Cortex of kidney (tissue), 1 donor: ENCODE measurements around the gene ANO4.

Source experiments
- DNase-seq: peaks from one replicate; lab custom pipeline; 2025; lab: John Stamatoyannopoulos, UW

ANO4 gene

GRCh38 chr12:100794441-100795173 lies at the start of gene ANO4:
Gene ANO4 (plus strand): TSS chr12:100794776. CDS start chr12:100901786, 107,010 bp downstream.
- DNase-seq = no peak

- DNase-seq = no peak
These were observed 49.1 kb upstream of the ANO4 start for GRCh38 chr12:100745378-100746071.

GRCh38 chr12:100752841-100753240 lies 41.7 kb upstream of the ANO4 start:
- DNase-seq = no peak

GRCh38 chr12:100753837-100754236 lies 40.7 kb upstream of the ANO4 start:
- DNase-seq = no peak

GRCh38 chr12:100755186-100755585 lies 39.4 kb upstream of the ANO4 start:
- DNase-seq = no peak

- DNase-seq = no peak
These were observed 36.5 kb upstream of the ANO4 start for GRCh38 chr12:100758083-100758482.

GRCh38 chr12:100767371-100767770 lies 27.2 kb upstream of the ANO4 start:
- no peak for DNase-seq

GRCh38 chr12:100767950-100768349 lies 26.6 kb upstream of the ANO4 start:
- DNase-seq = no peak

GRCh38 chr12:100778967-100779590 lies 15.5 kb upstream of the ANO4 start:
- no peak for DNase-seq

- DNase-seq = no peak
These were observed 5.4 kb upstream of the ANO4 start for GRCh38 chr12:100789146-100789545.

GRCh38 chr12:100789975-100790374 lies 4.6 kb upstream of the ANO4 start:
- DNase-seq = no peak

GRCh38 chr12:100790552-100790951 lies 4.0 kb upstream of the ANO4 start:
- DNase-seq = no peak

- no peak for DNase-seq
These were observed 1.4 kb upstream of the ANO4 start for GRCh38 chr12:100793182-100793581.

- no peak for DNase-seq
These were observed 711 bp downstream of the ANO4 start for GRCh38 chr12:100795174-100795799.

- no peak for DNase-seq
These were observed 1.2 kb downstream of the ANO4 start for GRCh38 chr12:100795800-100796179.

- no peak for DNase-seq
These were observed 2.0 kb downstream of the ANO4 start for GRCh38 chr12:100796621-100797020.

GRCh38 chr12:100797246-100797645 lies 2.7 kb downstream of the ANO4 start:
- DNase-seq = no peak

- no peak for DNase-seq
These were observed 3.2 kb downstream of the ANO4 start for GRCh38 chr12:100797786-100798185.

GRCh38 chr12:100798286-100799160 lies 3.9 kb downstream of the ANO4 start:
- DNase-seq = no peak

- DNase-seq = no peak
These were observed 5.2 kb downstream of the ANO4 start for GRCh38 chr12:100799770-100800169.

- no peak for DNase-seq
These were observed 6.1 kb downstream of the ANO4 start for GRCh38 chr12:100800723-100801122.

- DNase-seq = no peak
These were observed 6.7 kb downstream of the ANO4 start for GRCh38 chr12:100801320-100801719.
